HG03378 (cell line): ENCODE measurements around the gene SUMF1.
A peak's percentile ranks its signal among the peaks of the same experiment; 100 is the strongest.

Source experiments
- ATAC-seq: cut with Tn5 transposase; IDR thresholded peaks from one replicate; pipeline ENCODE4 v1.9.1; 2021; ENCODE audit warnings: mild to moderate bottlenecking, moderate library complexity; ENCODE audit not compliant: unreplicated experiment

Gene SUMF1

GRCh38 chr3:4497843-4498324, 30.8 kb upstream of the SUMF1 start:
- ATAC-seq = no peak

- ATAC-seq = no peak
Measured at GRCh38 chr3:4497005-4497692, 30.1 kb upstream of the SUMF1 start.

DNA sequence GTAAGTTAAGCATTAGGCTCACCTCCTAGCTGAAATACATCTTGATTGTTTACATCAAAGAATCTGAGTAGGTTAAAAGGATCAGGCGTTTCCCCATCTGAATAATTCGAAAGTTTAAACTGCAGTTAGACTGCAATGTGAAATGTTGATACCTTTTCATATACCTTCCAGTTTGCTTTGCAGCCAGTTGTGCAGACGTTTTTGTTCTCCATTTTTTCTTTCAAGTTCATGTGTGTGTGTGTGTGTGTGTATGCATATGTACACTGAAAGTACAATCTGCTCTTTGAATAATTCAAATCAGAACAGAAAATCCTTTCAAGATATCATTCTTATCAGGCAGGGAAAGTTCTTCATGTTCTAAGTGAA, 29.0 kb upstream of the SUMF1 start:
- ATAC-seq = no peak

GRCh38 chr3:4495294-4496086, 28.4 kb upstream of the SUMF1 start:
- no peak for ATAC-seq

DNA sequence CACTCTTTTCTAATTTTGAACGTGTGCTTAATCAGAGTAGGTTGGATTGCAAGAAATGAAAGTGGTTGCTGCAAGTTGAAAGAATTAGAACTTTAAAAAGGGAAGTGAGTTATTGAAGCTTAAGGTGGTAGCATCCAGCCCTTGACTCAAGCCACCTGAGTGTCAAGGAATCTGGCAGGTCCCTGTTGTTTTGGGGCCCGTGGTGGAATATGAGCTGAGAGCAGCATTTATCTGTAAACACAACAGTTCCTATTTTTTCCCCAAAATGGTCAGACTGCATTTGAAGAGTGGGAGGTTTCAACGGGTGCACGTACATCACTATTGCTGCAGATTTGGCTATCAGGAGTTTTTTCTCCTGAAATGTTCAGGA, 27.8 kb upstream of the SUMF1 start:
- peak; percentile 29 for ATAC-seq

DNA sequence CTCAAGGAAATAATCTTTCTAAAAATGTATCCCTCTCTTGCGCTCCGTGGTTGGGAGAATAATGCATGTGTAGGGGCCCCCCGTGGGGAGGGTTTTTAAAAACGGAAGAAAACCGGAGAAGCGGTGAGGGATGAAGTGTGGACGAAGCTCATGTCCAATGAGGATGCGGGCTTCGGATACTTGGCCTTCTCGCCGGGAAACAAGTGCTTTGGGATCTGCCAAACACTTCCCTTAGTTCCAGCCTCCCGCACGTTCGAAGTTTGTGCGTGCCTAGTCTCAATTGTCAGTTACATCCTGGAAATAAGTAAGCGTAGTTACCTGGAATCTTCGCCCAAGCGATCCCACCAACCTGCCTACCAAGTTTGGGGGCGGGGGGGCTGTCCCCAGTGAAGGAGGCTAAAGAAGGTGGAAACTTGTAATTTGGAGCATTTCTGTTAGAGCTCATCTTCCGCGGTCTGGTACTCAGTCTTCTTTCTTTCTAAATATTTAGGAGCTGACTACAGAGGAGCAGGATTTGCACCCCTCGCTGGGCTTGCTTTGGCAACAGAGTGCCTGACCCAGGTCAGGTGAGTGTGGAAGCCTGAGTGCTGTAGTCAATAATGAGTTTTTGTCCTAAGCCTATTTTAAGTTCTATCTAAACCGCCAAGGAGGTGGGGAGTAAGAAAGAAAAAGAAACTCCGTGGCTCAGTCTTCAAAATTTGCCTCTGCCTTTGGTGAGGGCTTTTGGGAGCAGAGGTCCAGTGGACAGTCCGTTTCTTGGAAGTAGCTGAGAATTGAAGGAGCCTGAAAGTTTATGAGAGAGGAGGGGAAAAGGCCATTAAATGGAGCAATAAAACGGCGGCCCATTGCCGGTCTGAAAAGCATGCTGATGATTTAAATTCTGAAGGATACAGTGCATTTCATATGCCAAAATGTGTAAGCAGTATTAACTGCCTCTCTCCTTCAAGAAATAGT, 27.1 kb upstream of the SUMF1 start:
- no peak for ATAC-seq

DNA sequence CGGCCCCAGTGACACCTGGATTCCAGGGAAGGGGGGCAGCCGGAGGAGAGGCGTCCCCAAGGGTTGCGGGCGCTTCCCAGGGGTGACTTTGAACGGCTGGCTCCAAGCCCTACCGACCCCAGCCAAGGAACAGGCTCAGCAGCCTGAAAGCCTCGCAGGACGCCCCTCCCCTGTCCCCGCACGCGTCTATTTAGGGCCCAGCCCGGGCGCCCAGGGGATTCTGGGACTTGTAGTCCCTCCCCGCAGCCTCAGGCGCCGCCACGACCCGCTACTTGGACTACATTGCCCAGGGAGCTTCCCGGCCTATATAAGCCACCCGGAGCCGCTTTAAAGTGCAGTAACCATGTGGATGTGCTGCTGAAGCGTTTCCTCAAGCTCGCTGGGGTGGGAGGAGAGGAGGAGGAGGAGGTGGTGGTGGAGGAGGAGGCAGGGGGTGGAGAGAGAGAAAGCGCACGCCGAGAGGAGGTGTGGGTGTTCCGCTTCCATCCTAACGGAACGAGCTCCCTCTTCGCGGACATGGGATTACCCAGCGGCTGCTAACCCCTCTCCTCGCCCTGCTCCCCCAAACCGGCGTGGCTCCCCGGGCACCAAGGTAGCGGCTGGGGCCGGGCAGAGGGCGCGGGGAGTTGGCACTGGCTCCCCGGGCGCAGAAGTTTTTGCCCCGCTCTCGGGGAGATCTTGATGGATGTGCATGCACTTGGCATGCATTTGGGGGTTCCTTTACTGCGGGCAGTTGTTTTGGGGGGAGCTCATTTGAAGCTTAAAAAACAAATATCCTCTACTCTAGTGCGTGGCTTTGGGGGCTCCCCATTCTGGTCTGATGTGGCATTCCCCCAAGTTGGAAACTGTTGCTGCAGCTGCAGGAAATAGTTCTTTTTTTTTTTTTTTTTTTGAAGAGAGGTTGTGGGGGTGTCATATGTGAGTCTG, 26.2 kb upstream of the SUMF1 start, which contains the start of gene ITPR1:
ITPR1 (plus strand) TSS at position 335 of the 927 bp plus-strand sequence. CDS start 23,144 bp downstream, outside the sequence.
- peak; percentile 91 for ATAC-seq

GRCh38 chr3:4492208-4493013, 25.3 kb upstream of the SUMF1 start:
- ATAC-seq = no peak

DNA sequence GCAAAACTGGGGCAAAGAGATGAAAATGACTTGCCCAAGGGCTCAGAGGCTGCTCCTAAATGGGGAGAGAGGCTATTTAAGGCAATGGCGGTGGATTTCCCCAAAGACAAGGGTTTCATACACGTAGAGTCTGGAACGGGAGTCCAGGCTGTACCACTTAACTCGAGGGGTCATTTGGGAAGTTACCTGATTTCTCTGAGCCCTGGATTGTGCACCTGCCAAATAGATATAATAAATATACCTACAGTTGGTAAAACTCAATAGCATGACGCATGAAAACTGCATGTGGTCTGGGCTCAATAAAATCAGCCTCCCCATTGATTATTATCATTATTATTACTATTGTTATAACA, 24.8 kb upstream of the SUMF1 start:
- no peak for ATAC-seq

GRCh38 chr3:4478261-4478660, 11.2 kb upstream of the SUMF1 start:
- no peak for ATAC-seq

DNA sequence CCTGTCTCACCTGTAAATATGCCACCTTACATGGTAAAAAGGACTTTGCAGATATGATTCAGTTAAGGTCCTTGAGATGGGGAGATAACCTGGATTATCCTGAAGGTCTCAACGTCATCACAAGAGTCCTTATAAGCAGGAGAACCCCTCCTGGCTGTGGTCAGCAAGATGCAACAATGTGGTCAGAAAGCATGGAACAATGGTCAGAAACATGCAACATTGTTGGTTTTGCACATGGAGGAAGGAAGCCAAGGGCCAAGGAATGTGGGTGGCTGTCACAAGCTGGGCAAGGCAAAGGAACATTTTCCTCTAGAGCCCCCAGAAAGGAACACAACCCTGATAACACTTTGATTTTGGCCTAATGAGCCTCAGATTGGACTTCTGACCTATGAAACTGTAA, 9.4 kb upstream of the SUMF1 start:
- ATAC-seq = no peak

DNA sequence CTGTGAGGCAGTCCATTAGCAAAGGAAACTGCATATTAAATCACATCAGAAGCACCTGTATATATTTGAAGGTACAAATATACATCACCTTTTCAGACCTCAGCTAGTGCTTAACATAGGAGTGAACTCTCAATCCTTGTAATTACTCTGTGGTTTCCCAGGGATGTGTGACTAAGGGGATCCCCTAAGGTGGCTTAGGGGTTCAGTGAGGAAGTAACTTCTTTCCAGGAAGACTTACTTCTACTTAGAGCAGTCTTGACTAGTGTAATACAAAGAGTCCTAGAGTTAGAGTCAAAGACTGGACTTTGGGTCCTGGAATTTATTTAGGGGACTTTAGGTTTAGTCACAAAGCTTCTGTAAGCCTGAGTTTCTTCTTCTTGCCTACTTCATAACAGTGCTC, 8.7 kb upstream of the SUMF1 start:
- ATAC-seq = no peak

DNA sequence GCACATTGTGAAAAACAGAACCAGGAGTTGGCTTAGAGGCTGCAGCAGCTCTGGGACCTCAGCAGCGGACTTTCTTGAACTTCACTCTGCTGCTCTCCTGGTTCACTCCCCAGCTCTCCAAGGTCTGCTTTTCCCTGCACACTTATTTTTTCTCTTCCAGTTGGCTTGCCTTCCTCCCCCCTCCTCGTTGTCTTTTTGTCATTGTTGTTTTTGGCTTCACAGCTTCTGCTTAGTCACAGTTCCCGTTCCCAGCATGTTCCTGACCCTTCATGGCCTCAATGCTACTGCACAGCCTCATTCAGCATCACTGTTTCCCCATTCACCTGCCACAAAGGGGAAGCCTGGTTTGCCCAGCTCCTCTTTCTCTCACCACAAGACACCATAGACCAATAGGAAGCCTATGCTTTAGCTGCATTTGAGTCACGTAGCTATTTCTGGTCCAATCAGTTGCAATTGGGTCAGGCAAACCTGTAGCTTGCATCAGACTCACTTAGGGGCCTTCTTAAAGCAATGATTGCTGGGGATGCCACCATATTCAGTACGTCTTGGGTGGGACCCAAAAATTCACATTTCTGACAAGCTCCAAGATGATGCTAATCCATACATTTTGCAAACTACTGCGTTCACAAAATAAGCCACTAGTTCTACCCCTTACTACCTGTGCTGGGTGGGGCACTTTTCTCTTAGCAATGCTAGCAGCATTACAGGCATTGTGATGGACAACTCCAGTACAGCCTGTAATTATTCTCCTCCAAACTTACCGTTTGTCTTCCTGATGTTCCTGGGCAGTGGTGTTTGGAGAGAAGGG, 7.8 kb upstream of the SUMF1 start:
- ATAC-seq = peak; percentile 71

DNA sequence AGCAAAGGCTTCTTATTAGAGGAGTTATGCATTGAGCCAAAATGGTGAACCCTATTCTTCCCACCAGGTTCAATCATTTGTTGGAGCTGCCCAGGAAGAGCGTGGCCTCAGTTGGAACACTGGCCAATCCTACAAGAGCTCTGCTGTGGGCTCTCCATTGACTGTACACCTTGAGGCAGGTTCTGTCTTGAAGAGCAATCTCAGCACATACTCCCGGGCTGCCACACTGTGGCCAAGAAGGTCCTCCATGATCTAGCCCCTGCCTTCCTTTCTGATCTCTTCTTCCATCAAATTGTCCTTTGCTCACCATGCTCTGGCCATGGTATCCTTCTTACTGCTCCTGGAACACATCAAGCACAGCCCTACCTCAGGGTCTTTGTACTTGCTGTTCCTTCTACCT, 5.7 kb upstream of the SUMF1 start:
- ATAC-seq = no peak

GRCh38 chr3:4472312-4472711, 5.2 kb upstream of the SUMF1 start:
- no peak for ATAC-seq

- ATAC-seq = no peak
Measured at GRCh38 chr3:4471907-4472306, 4.8 kb upstream of the SUMF1 start.

- no peak for ATAC-seq
Measured at GRCh38 chr3:4467522-4467867, 426 bp upstream of the SUMF1 start.

DNA sequence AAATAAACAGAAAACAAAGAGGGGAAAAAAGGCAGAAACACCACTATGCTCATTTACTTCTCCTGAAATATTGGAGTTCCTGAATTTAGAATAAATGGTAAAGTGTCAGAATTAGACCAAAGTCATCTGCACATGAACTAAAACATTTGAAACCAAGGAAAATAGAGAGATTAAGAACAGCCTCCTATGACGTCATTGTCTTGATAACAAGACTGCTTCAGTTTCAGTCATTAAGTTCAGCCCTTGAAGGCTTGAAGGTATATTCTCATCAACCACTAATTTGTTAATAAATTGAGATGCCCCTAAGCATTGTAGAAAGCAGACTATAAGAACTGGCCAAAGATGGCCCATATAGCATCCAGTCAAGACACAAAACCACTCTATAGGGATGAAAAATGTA, 2.5 kb downstream of the SUMF1 start:
- ATAC-seq = no peak
